GM12892 (cell line): ENCODE results near the gene ATP8A2.

Experiments used
- POLR2A ChIP-seq: IDR thresholded peaks from 2 replicates; pipeline ENCODE4 v1.6.1; 2011; ENCODE audit warnings: low read depth, low read length, control low read depth
- POLR2AphosphoS5 ChIP-seq: IDR thresholded peaks from 2 replicates; pipeline ENCODE4 v1.6.1; 2011; ENCODE audit warnings: low read depth, low read length, control low read depth

DNA sequence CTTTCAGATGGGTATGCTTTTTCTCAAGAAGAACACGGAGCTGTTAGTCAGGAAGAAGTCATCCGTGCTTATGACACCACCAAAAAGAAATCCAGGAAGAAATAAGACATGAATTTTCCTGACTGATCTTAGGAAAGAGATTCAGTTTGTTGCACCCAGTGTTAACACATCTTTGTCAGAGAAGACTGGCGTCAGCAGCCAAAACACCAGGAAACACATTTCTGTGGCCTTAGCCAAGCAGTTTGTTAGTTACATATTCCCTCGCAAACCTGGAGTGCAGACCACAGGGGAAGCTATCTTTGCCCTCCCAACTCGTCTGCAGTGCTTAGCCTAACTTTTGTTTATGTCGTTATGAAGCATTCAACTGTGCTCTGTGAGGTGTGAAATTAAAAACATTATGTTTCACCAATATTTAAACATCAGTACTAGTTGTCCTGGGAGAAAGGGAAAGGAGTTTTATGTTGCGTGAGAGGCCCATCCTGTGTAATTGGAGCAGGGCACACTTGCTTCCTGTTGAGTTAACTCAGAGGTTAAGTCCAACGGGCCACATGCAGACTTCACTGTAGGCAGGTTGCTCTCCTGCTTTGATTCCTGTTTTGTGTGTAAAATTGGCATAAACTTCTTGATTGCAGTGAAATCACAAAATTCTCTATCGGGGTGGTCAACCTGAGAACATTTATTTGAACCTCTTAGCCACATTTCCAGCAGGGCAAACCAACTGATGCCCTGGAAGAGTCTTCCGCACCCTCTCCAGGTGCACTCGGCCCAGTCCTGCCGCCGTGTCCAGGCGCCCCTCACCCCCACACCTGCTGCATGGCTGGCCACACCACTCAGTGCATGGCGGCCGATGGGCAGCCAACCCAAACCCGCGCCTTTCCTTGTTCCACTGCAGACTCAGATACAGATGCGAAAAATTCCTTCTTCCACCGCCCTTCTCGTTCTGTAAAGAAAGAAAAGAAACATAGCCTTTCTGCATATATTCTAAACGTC lies 648.4 kb downstream of the ATP8A2 start:
- TF ChIP-seq POLR2AphosphoS5 (no peak), POLR2A (no peak)
